ENCODE results near the gene ZNF527. TPM values are rescaled to one million over a fixed set of nuclear protein-coding genes. Genes with fewer than 3 reads are reported as not detected.

Gene ZNF527
- total and polyA plus RNA-seq, 9 of the 15 experiments (the other 6 are each of a cell fraction or from before 2014, with no cell fraction given): 0.18 to 1.4 (median 0.86) TPM

DNA sequence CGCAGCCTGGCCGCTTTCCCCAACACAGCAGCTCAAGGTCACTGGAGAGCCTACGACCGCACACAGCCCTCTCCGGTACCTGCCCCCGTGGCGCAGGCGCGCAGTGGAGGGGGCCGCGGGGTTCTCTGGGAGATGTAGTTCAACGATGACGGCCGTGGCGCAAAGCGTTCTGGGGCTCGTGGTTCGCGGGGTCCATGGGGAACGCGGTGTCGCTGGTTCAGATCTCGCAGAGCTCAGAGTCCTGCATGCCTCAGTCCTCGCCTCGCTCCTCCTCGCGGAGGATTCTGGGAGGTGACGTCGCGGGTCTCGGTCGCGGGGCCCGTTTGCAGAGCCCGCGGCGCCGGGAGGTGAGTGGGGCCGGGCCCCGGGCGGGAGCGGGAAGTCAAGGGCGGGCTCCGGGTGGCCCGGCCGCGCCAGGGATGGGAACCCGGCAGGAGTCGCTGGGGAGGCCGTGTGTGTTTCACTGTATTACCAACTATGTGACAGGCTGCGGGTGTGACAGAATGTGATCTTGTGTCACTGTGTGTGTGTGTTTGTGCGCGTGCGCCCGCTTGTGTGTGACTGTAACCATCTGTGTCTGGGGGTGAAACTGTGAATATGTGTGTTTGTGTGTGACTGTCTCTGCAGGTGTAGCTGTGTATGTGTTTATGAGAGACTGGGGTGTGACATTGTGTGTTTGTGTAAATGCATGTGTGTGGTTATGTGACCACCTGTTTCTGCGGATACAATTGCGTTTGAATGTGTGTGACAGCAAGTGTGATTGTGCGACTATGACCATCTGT lies at the start of gene ZNF527 (continued):
- TF ChIP-seq, protein P1, sequence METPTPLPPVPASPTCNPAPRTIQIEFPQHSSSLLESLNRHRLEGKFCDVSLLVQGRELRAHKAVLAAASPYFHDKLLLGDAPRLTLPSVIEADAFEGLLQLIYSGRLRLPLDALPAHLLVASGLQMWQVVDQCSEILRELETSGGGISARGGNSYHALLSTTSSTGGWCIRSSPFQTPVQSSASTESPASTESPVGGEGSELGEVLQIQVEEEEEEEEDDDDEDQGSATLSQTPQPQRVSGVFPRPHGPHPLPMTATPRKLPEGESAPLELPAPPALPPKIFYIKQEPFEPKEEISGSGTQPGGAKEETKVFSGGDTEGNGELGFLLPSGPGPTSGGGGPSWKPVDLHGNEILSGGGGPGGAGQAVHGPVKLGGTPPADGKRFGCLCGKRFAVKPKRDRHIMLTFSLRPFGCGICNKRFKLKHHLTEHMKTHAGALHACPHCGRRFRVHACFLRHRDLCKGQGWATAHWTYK (CRISPR knock-in tag; IDR thresholded peaks at IDR 0.05): no peak
- no peak for TF ChIP-seq SREBF1 (IDR thresholded peaks at IDR 0.05; ENCODE audit: borderline replicate concordance, low read depth, low read length)
- no peak for TF ChIP-seq TAF7 (tag; IDR thresholded peaks at IDR 0.05)
- TF ChIP-seq SUPT5H (IDR thresholded peaks at IDR 0.05): no peak
- TF ChIP-seq HLTF (IDR thresholded peaks at IDR 0.05): no peak
- TF ChIP-seq LARP7 (IDR thresholded peaks at IDR 0.05): no peak
- TF ChIP-seq, protein P2, sequence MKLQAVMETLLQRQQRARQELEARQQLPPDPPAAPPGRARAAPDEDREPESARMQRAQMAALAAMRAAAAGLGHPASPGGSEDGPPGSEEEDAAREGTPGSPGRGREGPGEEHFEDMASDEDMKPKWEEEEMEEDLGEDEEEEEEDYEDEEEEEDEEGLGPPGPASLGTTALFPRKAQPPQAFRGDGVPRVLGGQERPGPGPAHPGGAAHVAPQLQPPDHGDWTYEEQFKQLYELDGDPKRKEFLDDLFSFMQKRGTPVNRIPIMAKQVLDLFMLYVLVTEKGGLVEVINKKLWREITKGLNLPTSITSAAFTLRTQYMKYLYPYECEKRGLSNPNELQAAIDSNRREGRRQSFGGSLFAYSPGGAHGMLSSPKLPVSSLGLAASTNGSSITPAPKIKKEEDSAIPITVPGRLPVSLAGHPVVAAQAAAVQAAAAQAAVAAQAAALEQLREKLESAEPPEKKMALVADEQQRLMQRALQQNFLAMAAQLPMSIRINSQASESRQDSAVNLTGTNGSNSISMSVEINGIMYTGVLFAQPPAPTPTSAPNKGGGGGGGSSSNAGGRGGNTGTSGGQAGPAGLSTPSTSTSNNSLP (IDR thresholded peaks at IDR 0.05; ENCODE audit: borderline replicate concordance, low read depth, low read length): no peak
- TF ChIP-seq RBM15 (IDR thresholded peaks at IDR 0.05; ENCODE audit: insufficient read depth, low read length): no peak
- TF ChIP-seq SMAD3 (CRISPR knock-in tag; conservative IDR thresholded peaks at IDR 0.05): no peak
- TF ChIP-seq ZNF589 (CRISPR knock-in tag; IDR thresholded peaks at IDR 0.05; ENCODE audit: low read depth): no peak
- TF ChIP-seq, protein P3, sequence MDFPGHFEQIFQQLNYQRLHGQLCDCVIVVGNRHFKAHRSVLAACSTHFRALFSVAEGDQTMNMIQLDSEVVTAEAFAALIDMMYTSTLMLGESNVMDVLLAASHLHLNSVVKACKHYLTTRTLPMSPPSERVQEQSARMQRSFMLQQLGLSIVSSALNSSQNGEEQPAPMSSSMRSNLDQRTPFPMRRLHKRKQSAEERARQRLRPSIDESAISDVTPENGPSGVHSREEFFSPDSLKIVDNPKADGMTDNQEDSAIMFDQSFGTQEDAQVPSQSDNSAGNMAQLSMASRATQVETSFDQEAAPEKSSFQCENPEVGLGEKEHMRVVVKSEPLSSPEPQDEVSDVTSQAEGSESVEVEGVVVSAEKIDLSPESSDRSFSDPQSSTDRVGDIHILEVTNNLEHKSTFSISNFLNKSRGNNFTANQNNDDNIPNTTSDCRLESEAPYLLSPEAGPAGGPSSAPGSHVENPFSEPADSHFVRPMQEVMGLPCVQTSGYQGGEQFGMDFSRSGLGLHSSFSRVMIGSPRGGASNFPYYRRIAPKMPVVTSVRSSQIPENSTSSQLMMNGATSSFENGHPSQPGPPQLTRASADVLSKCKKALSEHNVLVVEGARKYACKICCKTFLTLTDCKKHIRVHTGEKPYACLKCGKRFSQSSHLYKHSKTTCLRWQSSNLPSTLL (IDR thresholded peaks at IDR 0.05): no peak
- TF ChIP-seq ZNF133 (CRISPR knock-in tag; IDR thresholded peaks at IDR 0.05): no peak
- no peak for TF ChIP-seq YY1 (IDR thresholded peaks at IDR 0.05; ENCODE audit: borderline replicate concordance in 1 of 3, control insufficient read depth in 1 of 3, extremely low read depth in 1 of 3, insufficient read depth in 3 of 3, insufficient read length in 1 of 3, insufficient replicate concordance in 2 of 3, low read depth in 1 of 3, low read length in 2 of 3)
- TF ChIP-seq SP1 (CRISPR knock-in tag; IDR thresholded peaks at IDR 0.05): no peak
- TF ChIP-seq ZNF76 (CRISPR knock-in tag; IDR thresholded peaks at IDR 0.05; ENCODE audit: borderline replicate concordance): no peak
- no peak for TF ChIP-seq JUN (IDR thresholded peaks at IDR 0.05; ENCODE audit: borderline replicate concordance, low read depth, low read length)
- TF ChIP-seq JUN (CRISPR knock-in tag; IDR thresholded peaks at IDR 0.05; ENCODE audit: borderline replicate concordance): no peak
- TF ChIP-seq ZC3H8 (IDR thresholded peaks at IDR 0.05): no peak
- no peak for TF ChIP-seq ZBTB8A (IDR thresholded peaks at IDR 0.05; ENCODE audit: partially characterized antibody)
- no peak for TF ChIP-seq HNRNPLL (IDR thresholded peaks at IDR 0.05; ENCODE audit: low read depth, low read length, poor library complexity, severe bottlenecking)
- TF ChIP-seq ERF (CRISPR knock-in tag; IDR thresholded peaks at IDR 0.05): no peak
- TF ChIP-seq POLR2A (conservative IDR thresholded peaks at IDR 0.05): no peak
- TF ChIP-seq MAFG (tag; conservative IDR thresholded peaks at IDR 0.05): no peak
- peak; percentile 78 for TF ChIP-seq RBFOX2 (IDR thresholded peaks at IDR 0.05; ENCODE audit: low read depth, low read length)
- TF ChIP-seq TOE1 (IDR thresholded peaks at IDR 0.05; ENCODE audit: borderline replicate concordance): no peak
- no peak for TF ChIP-seq TOE1 (CRISPR knock-in tag; IDR thresholded peaks at IDR 0.05; ENCODE audit: borderline replicate concordance, low read depth)

Data from K562 (cell line).